GM21786 (cell line): ENCODE measurements around the gene MOSMO.
"Not testable (repeated sequence)": the region's sequence is repeated elsewhere in the genome, so short reads cannot be mapped to it uniquely, and the experiment has no call there.

ENCODE experiments used
- ATAC-seq: cut with Tn5 transposase; IDR thresholded peaks from one replicate; pipeline ENCODE4 v1.9.1; 2021; ENCODE audit not compliant: unreplicated experiment

The MOSMO gene

DNA sequence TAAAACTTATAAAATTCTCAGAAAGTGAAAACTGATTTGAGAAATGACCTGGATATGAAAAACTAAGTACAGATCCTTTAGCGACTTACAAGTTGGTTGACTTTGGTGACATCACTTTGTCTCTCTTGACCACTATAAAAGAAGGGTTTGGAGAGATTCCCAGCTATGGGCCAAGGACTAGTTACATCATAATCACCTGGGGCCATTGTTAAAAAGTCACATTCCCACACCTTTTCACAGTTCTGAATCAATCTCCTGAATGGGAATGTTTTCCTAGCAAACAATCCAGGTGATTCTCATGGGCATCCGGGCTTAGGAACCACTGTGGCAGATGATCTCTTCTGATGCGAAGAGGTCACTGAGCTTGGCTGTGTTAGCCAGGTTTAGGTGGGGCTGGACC lies 83.8 kb downstream of the MOSMO start:
- no peak for ATAC-seq

DNA sequence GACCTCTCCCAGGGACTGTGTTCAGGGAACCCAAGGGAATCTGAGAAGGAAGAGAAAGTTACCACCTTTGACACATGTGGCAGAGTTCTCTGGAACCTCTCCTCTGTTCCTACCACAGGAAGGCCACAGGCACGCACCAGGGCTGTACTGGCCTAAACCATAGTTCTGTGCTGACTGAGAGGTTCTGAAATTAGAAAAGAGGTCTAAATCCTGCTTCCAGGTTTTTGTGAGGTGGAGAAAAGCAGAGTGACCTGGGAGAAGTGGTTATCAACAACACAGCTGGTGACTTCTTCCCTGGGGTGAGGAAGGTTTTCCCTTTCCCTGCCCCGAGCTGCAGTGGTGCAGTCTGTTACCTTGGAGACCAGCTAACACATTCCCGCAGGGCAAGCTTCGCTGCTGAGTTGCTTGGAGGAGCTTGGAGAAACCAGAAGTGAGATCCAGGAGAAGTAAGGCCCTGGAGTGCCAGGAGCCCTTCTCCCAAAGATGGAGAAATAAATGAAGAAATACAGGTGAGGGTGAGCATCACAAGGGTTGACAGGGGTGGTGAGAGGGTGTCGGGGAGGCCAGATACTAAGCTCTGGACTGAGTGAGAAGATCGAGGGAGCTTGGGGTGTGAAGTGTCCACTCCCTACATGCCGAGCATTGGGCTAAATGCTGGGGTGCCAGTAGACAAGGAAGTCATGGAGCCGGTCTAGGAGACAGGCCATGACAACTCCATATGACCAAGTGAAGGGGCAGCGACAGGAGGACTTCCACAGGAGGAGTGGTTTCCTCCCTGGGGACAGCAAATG lies 84.4 kb downstream of the MOSMO start, which contains the start of gene VWA3A:
Gene VWA3A, plus strand, starts transcription at position 399 of the 791 bp plus-strand sequence. Its CDS starts 97 bp downstream, at position 496.
- no peak for ATAC-seq

DNA sequence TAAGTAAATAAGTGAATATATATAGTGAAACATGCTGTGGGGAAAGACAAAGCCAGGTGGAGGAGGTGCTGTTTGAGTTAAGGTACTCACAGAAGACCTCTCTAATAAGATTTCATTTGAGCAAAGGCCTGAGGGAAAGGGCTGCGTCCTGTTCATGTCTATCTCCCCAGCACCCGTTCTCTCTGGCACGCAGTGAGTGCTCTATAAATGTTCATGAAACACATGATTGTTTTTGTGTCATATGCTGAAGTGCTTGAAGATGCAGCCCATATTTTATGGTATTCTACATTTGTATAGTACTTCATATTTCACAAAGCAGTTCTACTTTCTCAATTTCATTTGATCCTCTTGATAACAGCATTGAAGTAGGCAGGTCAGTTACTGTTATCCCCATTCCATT lies 85.4 kb downstream of the MOSMO start:
- no peak for ATAC-seq

DNA sequence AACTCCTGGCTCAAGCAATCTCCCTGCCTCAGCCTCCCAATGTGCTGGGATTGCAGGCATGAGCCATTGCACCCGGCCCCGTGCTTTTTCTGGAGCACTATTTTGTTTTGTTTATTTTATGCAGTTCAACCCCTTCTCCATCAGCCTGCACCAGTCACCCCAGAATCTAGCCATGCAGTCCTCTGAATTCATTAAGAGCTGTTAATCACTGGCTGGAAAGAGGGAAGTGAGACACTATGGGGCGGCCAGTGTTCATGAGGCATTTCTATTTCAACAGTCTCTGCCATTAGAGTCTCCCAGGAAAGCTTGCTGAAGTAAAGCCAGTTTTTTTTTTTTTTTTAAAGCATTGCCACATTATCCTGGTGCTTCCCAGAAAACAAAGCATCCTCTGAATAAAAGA lies 86.1 kb downstream of the MOSMO start:
- ATAC-seq: no peak

DNA sequence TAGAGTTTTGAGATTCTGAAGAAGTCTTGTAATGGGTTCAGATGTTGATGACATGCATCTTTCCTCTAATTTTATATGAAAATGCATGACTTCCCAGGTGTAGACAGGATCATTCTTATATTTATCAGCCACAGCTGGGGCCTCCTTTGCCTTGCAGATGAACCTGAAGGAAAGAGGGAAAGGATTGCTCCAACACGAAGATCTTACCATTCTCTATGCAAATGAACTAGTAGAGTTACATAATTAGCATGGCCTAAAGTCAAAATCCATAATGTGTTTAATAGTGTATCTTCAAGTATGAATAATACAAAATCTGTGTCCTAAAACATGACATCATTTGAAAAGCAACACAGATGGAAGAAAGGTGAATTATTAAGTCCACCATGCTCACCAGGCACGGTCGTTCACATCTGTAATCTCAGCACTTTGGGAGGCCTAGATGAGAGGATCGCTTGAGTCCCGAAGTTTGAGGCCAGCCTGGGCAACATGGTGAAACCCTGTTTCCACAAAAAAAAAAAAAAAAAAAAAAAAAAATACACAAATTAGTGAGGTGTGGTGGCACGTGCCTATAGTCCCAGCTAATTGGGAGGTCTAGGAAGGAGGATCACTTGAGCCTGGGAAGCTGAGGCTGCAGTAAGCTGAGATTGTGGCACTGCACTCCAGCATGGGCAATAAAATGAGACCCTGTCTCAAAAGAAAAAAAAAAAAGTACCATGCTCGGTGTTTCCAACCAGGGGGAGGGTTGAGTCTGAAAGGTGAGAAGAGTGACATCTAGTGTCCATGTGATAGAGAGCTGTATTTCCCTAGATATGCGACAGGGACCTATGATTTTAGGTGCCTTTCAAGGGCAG lies 90.7 kb downstream of the MOSMO start:
- ATAC-seq: no peak

DNA sequence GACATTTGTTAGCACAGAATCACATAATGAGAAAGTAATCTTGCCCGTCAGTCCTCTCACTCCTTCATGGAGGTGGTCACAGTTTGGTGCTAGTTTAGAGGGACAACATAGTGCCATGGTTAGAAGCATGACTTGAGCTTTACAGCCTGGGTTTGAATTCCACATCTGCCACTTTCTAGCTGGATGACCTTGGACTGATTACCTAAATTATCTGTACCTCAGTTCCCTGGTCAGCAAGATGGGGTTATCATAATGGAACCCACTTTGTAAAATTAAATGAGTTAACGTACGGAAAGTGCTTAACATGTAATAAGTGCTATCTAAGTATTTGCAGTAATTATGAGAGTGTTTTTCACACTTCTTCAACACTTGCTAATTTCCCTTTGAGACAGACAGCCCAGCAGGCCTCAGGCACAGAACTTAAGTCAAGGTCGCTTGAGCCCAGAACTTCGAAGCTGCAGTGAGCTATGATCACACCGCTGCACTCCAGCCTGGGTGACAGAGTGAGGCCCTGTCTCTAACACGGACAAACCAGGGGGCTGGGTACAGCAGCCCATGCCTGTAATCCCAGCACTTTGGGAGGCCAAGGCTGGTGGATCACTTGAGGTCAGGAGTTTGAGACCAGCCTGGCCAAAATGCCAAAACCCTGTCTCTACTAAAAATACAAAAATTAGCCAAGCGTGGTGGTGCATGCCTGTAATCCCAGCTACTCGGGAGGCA lies 91.5 kb downstream of the MOSMO start:
- no peak for ATAC-seq

DNA sequence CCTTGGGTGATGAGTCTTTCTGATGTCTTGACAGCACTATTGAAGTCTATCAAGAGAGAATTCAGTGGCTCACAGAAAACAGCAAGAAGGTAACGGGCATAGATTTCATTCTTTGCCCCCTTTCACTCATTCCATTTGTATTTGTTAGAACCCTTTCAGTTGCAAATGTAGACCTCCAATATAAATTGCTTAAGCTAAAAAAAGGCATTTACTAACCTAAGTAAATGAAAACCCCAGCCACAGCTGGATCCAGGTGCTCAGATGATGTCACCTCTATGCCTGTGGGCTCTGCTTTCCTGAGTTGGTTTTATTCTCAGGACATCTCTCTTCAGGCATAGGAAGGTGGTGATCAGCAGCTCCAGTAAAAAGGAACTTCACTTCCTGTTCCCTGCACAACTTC lies 95.5 kb downstream of the MOSMO start:
- no peak for ATAC-seq

DNA sequence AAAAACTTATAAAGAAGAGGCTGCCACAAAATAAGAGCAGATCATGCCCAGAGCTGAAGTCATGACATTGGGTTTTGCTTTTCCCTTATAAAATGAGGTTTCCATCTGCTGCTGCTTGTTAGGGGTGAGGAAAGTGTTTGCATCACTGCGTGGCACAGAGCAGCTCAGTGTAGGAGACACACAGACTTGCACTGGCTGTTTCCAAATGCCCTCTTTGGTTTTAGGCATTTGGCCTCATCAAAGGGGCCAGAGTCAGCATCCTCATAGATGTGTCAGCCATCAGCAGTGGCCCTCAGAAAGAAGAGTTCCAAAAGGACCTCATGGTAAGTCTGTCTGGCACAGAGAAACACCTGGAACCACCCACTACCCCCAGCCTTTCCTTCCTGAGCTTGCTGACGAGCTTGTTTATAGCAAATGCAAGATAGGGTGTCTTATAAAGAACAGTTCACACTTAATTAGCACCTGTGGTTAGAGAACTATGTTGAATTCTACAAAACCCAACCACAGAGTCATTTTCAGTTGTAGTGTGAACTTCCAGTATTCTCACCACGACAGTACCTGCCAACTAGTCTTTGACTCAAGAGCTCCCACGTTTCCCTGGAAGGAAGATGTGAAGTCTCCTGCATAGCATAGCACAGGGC lies 101.5 kb downstream of the MOSMO start:
- ATAC-seq: no peak

DNA sequence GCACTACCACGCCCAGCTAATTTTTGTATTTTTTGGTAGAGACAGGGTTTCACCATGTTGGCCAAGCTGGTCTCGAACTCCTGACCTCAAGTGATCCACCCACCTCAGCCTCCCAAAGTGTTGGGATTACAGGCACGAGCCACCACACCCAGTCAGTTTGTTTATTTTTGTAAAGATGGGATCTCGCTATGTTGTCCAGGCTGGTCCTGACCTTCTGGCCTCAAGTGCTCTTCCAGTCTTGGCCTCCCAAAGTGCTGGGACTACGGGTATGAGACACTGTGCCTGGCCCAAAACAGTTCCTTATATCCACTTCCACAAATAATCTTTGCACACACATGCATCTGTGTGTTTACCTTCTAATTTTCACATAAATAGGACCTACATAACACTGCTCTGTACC lies 103.7 kb downstream of the MOSMO start:
- not testable (repeated sequence) for ATAC-seq

DNA sequence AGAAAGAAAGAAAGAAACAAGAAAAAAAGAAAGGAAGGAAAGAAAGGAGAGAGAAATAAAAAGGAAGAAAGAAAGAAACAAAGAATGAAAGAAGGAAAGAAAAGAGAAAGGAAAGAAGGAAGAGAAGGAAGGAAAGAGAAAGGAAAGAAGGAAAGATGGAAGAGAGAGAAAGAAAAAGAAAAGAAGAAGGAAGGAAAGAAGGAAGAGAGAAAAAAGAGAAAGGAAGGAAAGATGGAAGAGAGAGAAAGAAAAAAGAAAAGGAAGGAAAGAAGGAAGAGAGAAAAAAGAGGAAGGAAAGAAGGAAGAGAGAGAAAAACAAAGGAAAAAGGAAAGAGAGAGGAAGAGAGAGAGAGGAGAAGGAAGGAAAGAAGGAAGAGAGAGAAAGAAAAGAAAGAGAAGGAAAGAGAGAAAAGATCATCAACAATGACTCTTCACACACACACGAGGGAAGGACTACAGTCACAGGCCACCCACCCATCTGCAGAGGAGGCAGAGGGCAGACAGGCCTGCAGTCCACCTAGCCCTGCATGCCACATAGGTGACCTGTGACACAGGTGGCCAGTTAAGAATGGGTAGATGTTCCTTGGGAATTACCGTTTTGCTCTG lies 108.3 kb downstream of the MOSMO start:
- no peak for ATAC-seq

DNA sequence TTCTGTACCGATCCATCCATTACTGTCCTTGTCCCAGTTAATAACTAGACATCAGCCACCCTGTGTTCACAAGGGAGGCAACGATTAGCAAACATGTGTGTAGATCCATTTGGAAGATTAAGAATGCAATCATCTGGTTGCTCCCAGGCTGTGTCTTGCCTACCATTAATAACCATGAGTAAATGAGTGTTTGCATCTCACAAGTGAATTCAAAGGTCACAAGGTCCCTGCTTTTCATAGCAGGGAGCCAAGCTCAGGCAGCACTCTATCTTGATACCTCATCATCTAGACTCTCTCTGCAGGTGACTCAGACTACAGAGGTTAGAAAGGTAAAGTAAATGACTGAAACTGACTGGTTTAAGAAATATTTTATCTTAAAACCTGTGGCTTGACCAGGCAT lies 109.7 kb downstream of the MOSMO start:
- no peak for ATAC-seq

DNA sequence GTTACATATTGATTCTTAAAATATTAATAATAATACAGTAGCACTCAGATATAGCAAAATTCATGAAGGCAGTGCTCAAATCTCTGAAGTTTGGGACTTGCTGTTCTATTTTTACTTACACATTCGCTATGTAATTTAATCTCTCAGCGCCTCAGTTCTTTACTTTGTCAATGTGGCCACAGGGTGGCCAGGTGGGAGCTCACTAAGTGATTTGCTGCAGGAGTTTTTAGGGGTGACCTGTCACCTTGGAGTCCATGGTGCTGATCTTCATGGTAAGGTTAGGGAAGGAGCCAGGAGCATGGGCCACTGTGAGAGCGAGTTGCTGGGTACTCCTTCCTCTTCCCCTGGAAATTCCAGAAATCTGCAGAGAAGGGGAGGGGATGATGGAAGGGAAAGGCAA lies 112.5 kb downstream of the MOSMO start:
- no peak for ATAC-seq

DNA sequence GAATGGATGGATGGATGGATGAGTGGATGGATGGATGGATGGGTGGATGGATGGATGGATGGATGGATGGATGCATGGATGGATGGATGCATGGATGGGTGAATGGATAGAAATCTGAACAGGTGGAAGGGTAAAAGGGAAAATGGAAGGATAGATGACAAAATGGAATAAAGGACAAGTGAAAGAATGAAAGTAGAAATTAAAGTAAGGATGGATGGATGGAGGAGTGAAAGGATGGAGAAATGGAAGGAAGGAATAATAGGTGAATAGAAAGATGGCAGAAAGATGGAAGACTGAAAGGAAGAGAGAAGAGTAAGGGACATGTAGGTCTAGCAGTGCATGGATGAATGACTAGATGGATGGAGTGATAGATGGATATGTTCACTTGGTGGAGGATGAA lies 114.3 kb downstream of the MOSMO start:
- no peak for ATAC-seq

DNA sequence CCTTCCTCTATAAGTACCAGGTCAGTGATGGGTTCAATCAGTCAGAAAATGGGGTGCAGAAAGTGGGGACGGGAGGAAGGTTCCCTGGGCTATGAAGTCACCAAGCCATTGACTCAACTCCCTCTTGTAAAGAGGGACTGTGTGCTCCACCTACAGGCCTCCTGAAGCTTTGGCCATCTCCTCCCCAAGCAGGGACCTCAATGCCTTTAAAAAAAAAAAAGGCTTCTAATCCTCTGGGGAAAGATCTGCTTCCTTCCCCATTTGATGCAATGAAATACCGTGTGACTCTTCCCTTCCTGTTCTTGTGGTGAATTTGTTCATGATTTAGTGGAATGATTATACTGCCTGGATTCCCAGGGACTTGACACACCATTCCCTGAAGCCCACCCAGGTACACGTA lies 115.2 kb downstream of the MOSMO start:
- no peak for ATAC-seq

DNA sequence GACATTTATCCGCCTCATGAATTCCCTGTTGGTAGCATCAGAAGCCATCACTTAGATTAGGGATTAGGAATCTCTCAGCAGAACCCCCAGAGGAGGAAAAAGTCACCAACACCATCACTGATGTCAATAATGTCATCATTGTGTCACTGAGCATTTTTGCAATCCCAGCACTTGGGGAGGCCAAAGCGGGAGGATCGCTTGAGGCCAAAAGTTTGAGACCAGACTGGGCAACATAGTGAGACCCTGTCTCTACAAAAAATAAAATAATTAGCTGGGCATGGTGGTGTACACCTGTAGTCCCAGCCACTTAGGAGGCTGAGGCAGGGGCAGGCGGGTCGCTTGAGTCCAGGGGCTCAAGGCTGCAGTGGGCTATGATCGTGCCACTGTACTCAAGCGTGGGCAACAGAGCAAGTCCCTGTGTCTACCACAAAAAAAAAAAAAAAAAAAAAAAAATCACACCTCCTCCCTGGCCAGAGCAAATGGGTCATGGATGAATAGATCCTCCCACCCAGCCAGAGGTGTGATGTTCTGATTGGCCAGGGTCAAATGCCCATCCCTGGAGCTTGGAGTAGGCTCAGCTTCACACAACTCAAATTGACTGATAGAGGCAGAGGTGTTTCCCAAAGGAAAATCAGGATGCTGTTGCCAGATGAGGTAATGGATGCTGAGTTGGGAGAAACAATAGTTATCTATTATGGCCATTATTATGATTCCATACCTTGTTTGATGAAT lies 116.0 kb downstream of the MOSMO start:
- no peak for ATAC-seq

DNA sequence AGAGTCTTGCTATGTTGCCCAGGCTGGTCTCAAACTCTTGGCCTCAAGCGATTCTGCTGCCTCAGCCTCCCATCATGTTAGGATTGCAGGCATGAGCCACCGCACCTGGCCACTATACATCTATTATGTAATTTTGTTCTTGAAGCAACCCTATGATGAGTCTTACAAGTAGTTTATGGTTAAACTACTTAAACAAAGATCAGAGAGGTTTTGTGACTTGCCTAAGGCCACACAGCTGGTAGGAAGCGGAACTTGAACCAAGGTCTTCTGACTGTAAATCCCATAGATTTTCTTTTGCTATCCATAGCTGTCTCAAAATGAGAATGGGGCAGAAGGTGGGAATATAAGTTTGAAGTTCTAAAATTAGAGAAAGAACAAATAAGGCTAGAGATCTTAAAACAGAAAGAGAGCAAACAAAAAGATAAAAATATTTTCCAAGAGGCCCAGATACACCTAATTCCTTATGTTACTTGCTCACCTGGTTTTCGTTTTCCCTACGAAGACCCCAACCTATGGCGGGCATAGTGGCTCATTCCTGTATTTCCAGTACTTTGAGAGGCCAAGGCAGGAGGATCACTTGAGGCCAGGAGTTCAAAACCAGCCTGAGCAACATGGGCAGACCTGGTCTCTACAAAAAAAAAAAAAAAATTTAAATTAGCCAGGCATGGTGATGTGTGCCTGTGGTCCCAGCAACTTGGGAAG lies 116.8 kb downstream of the MOSMO start:
- ATAC-seq: no peak

DNA sequence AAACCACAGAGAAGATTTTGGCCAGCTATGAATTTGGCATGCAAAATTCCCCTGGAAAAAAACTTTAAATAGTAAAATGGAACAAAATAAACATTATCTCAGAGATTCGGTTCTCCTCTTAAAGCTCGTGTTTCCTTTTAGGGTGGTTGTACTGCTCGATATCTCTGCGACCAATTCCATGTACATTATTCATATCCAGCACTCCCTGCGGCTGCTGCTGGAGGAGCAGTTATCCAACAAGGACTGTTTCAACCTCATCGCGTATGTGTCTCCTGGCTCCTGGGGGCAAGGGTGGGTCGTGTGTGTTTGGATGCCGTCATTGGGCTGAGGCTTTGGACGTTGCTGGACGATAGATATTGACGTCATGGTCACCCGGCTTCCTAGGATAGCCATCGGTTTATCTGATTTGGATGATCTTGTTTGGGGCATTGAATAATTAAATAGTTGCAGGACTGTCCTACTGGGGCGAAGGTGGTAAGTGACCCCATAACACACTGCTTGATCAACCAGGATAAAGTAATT lies 118.2 kb downstream of the MOSMO start:
- ATAC-seq: no peak

DNA sequence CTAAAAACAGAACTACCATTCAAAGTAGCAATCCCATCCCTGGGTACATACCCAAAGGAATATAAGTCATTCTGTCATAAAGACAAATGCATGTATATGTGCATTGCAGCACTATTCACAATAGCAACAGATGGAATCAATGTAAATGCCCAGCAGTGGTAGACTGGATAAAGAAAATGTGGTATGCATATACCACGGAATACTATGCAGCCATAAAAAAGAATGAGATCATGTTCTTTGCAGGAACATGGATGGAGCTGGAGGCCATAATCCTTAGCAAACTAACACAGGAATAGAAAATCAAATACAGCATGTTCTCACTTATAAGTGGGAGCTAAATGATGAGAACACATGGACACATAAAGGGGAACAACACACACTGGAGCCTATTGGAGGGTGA lies 120.6 kb downstream of the MOSMO start:
- ATAC-seq: not testable (repeated sequence)

DNA sequence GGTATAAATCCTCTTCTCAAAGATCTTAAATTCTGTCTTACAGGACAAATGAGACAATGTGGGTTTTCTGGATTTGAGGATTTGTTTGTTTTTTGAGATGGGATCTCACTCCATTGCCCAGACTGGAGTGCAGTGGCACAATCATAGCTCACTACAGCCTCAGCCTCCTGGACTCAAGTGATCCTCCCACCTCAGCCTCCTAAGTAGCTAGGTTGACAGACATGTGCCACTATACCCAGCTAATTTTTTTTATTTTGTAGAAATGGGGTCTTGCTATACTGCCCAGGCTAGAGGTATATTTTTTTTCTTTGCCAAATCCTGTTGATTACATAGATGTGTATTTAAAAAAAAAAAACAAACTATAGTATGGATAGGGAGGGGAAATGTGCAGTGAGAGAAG lies 122.6 kb downstream of the MOSMO start:
- no peak for ATAC-seq
